ENCODE results near the gene WFIKKN2.

DNA sequence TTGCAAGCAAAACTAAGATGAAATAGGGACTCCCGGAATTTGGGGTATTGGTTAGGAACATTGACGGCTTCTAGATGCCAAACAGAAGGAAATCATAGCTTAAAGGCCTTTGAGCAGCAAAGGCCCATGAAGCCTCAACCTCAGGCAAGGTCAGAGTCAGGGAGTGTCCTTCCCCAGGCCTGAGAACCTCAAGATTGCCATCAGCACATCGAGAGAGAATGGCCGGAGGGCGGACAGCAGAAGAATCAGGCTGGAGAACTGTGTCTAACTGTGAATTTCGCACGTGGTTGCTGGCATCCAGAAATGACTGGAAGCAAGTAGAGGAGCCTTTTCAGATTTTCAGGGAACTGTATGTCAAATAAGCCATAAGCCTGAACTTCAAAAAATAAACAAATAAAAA is 43.3 kb upstream of the WFIKKN2 start:
- no peak for TF ChIP-seq SP1 (IDR thresholded peaks at IDR 0.05)
- no peak for TF ChIP-seq LEF1 (IDR thresholded peaks at IDR 0.05; ENCODE audit: borderline replicate concordance)
- no peak for TF ChIP-seq SUZ12 (IDR thresholded peaks at IDR 0.05)
- no peak for TF ChIP-seq FOXK2 (IDR thresholded peaks at IDR 0.05)
- no peak for TF ChIP-seq FOXM1 (IDR thresholded peaks at IDR 0.05; ENCODE audit: borderline replicate concordance)
- no peak for TF ChIP-seq BHLHE40 (IDR thresholded peaks at IDR 0.05; ENCODE audit: borderline replicate concordance)

Data from HEK293T (cell line).